ENCODE results near the gene HELZ.

Gene HELZ

GRCh38 chr17:67085406-67085805, 159.6 kb downstream of the HELZ start:
- no peak for DNase-seq (ENCODE audit: low read depth in 1 of 2, low spot score in 1 of 2)

GRCh38 chr17:67082107-67082506, 162.9 kb downstream of the HELZ start:
- DNase-seq (ENCODE audit: low read depth in 1 of 2, low spot score in 1 of 2) = no peak

- no peak for DNase-seq (ENCODE audit: low read depth in 1 of 2, low spot score in 1 of 2)
Measured at GRCh38 chr17:67080804-67081203, 164.2 kb downstream of the HELZ start.

- DNase-seq (ENCODE audit: low read depth in 1 of 2, low spot score in 1 of 2) = no peak
Measured at GRCh38 chr17:67079491-67079890, 165.5 kb downstream of the HELZ start.

- DNase-seq (ENCODE audit: low read depth in 1 of 2, low spot score in 1 of 2) = no peak
Measured at GRCh38 chr17:67078292-67078691, 166.7 kb downstream of the HELZ start.

- no peak for DNase-seq (ENCODE audit: low read depth in 1 of 2, low spot score in 1 of 2)
Measured at GRCh38 chr17:67076290-67076689, 168.7 kb downstream of the HELZ start.

GRCh38 chr17:67074781-67075180, 170.2 kb downstream of the HELZ start:
- no peak for DNase-seq (ENCODE audit: low read depth in 1 of 2, low spot score in 1 of 2)

- DNase-seq (ENCODE audit: low read depth in 1 of 2, low spot score in 1 of 2) = no peak
Measured at GRCh38 chr17:67072885-67073284, 172.1 kb downstream of the HELZ start.

- no peak for DNase-seq (ENCODE audit: low read depth in 1 of 2, low spot score in 1 of 2)
Measured at GRCh38 chr17:67071595-67071994, 173.4 kb downstream of the HELZ start.

GRCh38 chr17:67069603-67070136, 175.3 kb downstream of the HELZ start:
- no peak for DNase-seq (ENCODE audit: low read depth in 1 of 2, low spot score in 1 of 2)

- no peak for DNase-seq (ENCODE audit: low read depth in 1 of 2, low spot score in 1 of 2)
Measured at GRCh38 chr17:67068999-67069398, 176.0 kb downstream of the HELZ start.

- no peak for DNase-seq (ENCODE audit: low read depth in 1 of 2, low spot score in 1 of 2)
Measured at GRCh38 chr17:67067571-67068482, 177.2 kb downstream of the HELZ start.

- no peak for DNase-seq (ENCODE audit: low read depth in 1 of 2, low spot score in 1 of 2)
Measured at GRCh38 chr17:67066717-67067116, 178.3 kb downstream of the HELZ start.

GRCh38 chr17:67063141-67063540, 181.9 kb downstream of the HELZ start:
- no peak for DNase-seq (ENCODE audit: low read depth in 1 of 2, low spot score in 1 of 2)

- no peak for DNase-seq (ENCODE audit: low read depth in 1 of 2, low spot score in 1 of 2)
Measured at GRCh38 chr17:67059372-67059771, 185.6 kb downstream of the HELZ start.

GRCh38 chr17:67058036-67058435, 187.0 kb downstream of the HELZ start:
- DNase-seq (ENCODE audit: low read depth in 1 of 2, low spot score in 1 of 2) = no peak

- DNase-seq (ENCODE audit: low read depth in 1 of 2, low spot score in 1 of 2) = no peak
Measured at GRCh38 chr17:67056746-67057490, 188.1 kb downstream of the HELZ start.

- DNase-seq (ENCODE audit: low read depth in 1 of 2, low spot score in 1 of 2) = no peak
Measured at GRCh38 chr17:67055811-67056745, 188.9 kb downstream of the HELZ start.

- no peak for DNase-seq (ENCODE audit: low read depth in 1 of 2, low spot score in 1 of 2)
Measured at GRCh38 chr17:67055041-67055443, 190.0 kb downstream of the HELZ start.

- no peak for DNase-seq (ENCODE audit: low read depth in 1 of 2, low spot score in 1 of 2)
Measured at GRCh38 chr17:67054608-67055007, 190.4 kb downstream of the HELZ start.

- no peak for DNase-seq (ENCODE audit: low read depth in 1 of 2, low spot score in 1 of 2)
Measured at GRCh38 chr17:67054011-67054591, 190.9 kb downstream of the HELZ start.

Data from activated T-helper 1 cell treated with anti-CD3 and anti-CD28 coated beads, Interleukin-2, amount 50 U/mL, for 16 hours (primary cell).